Caco-2 (cell line): ENCODE results near the gene IFI30. TPM values are rescaled to one million over a fixed set of nuclear protein-coding genes. Genes with fewer than 3 reads are reported as not detected.

ENCODE experiments used
- BruUV-seq: library from RNA; stranded (reverse); fragments of 400-500 nt; replicated peaks from 2 replicates; lab custom pipeline; 2021; lab: Mats Ljungman, UMichigan
- CTCF ChIA-PET: fragments of 300-600 bp; sonication (Branson Sonifier 250); formaldehyde crosslinking; loops from one replicate; lab custom pipeline; 2022; ENCODE audit warnings: antibody characterized with exemption; lab: Charles Lee
- POLR2A ChIA-PET: fragments of 300-600 bp; sonication (Branson Sonifier 250); formaldehyde crosslinking; loops from one replicate; lab custom pipeline; 2022; ENCODE audit warnings: antibody characterized with exemption; lab: Charles Lee
- DNase-seq, 2 experiments: peaks; one replicate each; pipeline versions ENCODE4 v3.0.0 to v3.0.0-alpha.2; 2020 to 2022
- H3K27me3 ChIP-seq: replicated peaks from 2 replicates; pipeline ENCODE4 v1.6.0; 2011; ENCODE audit warnings: low read length; ENCODE audit not compliant: control insufficient read depth, insufficient read depth
- H3K36me3 ChIP-seq: 2 replicates; pipeline ENCODE4 v1.5.1; 2011; ENCODE audit warnings: low read length; ENCODE audit not compliant: control insufficient read depth, insufficient read depth
- H3K4me1 ChIP-seq: fragments of 250-450 bp; sonication (Bioruptor Pico); 2 replicates; pipeline ENCODE4 v1.5.1; 2020; ENCODE audit warnings: mild to moderate bottlenecking
- H3K4me3 ChIP-seq: 2 replicates; pipeline ENCODE4 v1.5.1; 2011; ENCODE audit warnings: low read depth, mild to moderate bottlenecking, control low read depth, low read length
- H3K9me3 ChIP-seq: fragments of 250-450 bp; sonication (Bioruptor Pico); 2 replicates; pipeline ENCODE4 v1.5.1; 2020; ENCODE audit warnings: mild to moderate bottlenecking, moderate library complexity
- H3K27ac Mint-ChIP-seq: one replicate; pipeline ENCODE4 v1.8.0; 2022; ENCODE audit warnings: mixed read lengths; ENCODE audit not compliant: unreplicated experiment
- H3K27me3 Mint-ChIP-seq: one replicate; pipeline ENCODE4 v1.8.0; 2022; ENCODE audit warnings: mixed read lengths; ENCODE audit not compliant: insufficient read depth, unreplicated experiment
- H3K36me3 Mint-ChIP-seq: one replicate; pipeline ENCODE4 v1.8.0; 2022; ENCODE audit warnings: mild to moderate bottlenecking, mixed read lengths; ENCODE audit not compliant: insufficient read depth, unreplicated experiment
- H3K4me1 Mint-ChIP-seq: one replicate; pipeline ENCODE4 v1.8.0; 2022; ENCODE audit warnings: low read depth, mixed read lengths; ENCODE audit not compliant: unreplicated experiment
- H3K4me3 Mint-ChIP-seq: one replicate; pipeline ENCODE4 v1.8.0; 2022; ENCODE audit warnings: mild to moderate bottlenecking, moderate library complexity, mixed read lengths; ENCODE audit not compliant: unreplicated experiment
- H3K9me3 Mint-ChIP-seq: one replicate; pipeline ENCODE4 v1.8.0; 2022; ENCODE audit warnings: mixed read lengths; ENCODE audit not compliant: unreplicated experiment
- CTCF ChIP-seq, 2 experiments: fragments of 200-600 bp in 1 of 2; IDR thresholded peaks; 1 replicate in 1 of 2; 2 replicates in 1 of 2; pipeline versions ENCODE4 v1.5.1 to v1.8.0; 2011 to 2022; ENCODE audit warnings: antibody characterized with exemption in 1 of 2, control low read depth in 1 of 2, inconsistent platforms in 1 of 2, low read depth in 1 of 2, low read length in 1 of 2, mild to moderate bottlenecking in 1 of 2, moderate library complexity in 1 of 2; ENCODE audit not compliant: insufficient read depth in 1 of 2, severe bottlenecking in 1 of 2, unreplicated experiment in 1 of 2
- intact Hi-C: fragments of 100-400 bp; cut with micrococcal nuclease; formaldehyde crosslinking; loops from one replicate; pipeline ENCODE4 v1.10.0; 2022; ENCODE audit not compliant: unreplicated experiment
- total RNA-seq: library from RNA; stranded (reverse); gene quantifications from 2 replicates; pipeline ENCODE4 v1.2.3, GENCODE V29; 2022

IFI30 gene
- total RNA-seq, 1 experiment from 2014 or later, result 39.6 TPM

GRCh38 chr19:18198374-18198773 is 24.8 kb downstream of the IFI30 start:
- Mint-ChIP-seq H3K27me3 (no peaks in the 10 kb centered on the region), H3K27ac (peak overlapping the region; percentile 39), H3K36me3 (peaks cover 5% of the 10 kb centered on the region), H3K4me3 (no peak overlapping the region), H3K4me1 (no peaks in the 10 kb centered on the region), H3K9me3 (no peaks in the 10 kb centered on the region)
- H3K4me3 ChIP-seq, result no peak overlapping the region
- DNase-seq, result no peak
- TF ChIP-seq CTCF (IDR thresholded peaks at IDR 0.05; ENCODE audit: insufficient read depth in 1 of 2, low read depth in 1 of 2, low read length in 1 of 2, severe bottlenecking in 1 of 2, unreplicated experiment in 1 of 2), result no peak
- H3K9me3 ChIP-seq, result no peaks in the 10 kb centered on the region
- H3K36me3 ChIP-seq, result no peaks in the 10 kb centered on the region; the same call in 1 of the 2 replicates
- POLR2A ChIA-PET, result no interaction called here
- no peaks in the 10 kb centered on the region for H3K27me3 ChIP-seq
- peaks cover 4% of the 10 kb centered on the region; the same call in 1 of the 2 replicates for H3K4me1 ChIP-seq
- CTCF ChIA-PET, result no interaction called here
- no TSS peak for BruUV-seq
- intact Hi-C loops, result no loop called here

GRCh38 chr19:18202397-18202777 is 28.8 kb downstream of the IFI30 start:
- no TSS peak for BruUV-seq
- Mint-ChIP-seq H3K4me3 (peak overlapping the region; percentile 90), H3K4me1 (no peaks in the 10 kb centered on the region), H3K36me3 (peaks cover 10% of the 10 kb centered on the region), H3K27me3 (no peaks in the 10 kb centered on the region), H3K27ac (no peak overlapping the region), H3K9me3 (no peaks in the 10 kb centered on the region)
- Histone ChIP-seq H3K4me3 (no peak overlapping the region; the same call in 1 of the 2 replicates), H3K4me1 (peaks cover 5% of the 10 kb centered on the region; the same call in 1 of the 2 replicates), H3K36me3 (no peaks in the 10 kb centered on the region; the same call in 1 of the 2 replicates), H3K27me3 (no peaks in the 10 kb centered on the region), H3K9me3 (no peaks in the 10 kb centered on the region)
- intact Hi-C loops, result no loop called here
- POLR2A ChIA-PET, result interaction anchor here (1.0 kb wide), 1 partner anchor 9 kb away, joined by 5 read pairs; the partner anchor contains the start of gene MPV17L2
- no peak for DNase-seq
- CTCF ChIA-PET, result no interaction called here
- no peak for TF ChIP-seq CTCF (IDR thresholded peaks at IDR 0.05; ENCODE audit: insufficient read depth in 1 of 2, low read depth in 1 of 2, low read length in 1 of 2, severe bottlenecking in 1 of 2, unreplicated experiment in 1 of 2)

DNA sequence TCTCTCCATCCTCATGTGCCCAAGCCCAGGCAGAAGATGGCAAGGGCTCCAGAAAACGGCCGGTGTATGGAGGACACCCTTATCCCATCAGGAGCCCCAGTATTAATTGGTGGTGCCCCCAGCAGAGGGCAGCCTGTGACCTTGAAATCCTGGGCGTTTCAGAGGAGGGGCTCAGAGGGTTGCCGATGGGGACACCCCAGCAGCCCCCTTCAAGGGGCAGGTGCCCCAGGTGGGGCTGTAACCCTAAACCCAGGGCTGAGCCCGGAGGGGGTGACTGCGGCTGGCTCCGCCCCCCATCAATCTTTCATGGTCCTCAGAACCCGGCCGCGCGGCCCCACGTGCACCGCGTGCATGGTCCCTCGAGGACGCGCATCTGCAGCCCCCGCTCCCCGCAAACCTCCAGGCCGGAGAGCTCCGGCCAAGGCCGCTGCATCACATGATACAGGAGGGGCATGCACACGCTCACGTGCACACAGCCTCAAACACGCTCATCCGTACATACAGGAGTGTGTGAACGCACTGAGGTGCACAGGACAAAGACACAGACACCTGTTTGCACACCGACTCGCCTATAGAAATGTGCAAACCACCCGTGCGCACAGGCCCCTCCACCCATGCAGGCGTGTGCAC is 29.3 kb downstream of the IFI30 start:
- ChIA-PET CTCF (interaction anchor here (1.4 to 2.7 kb wide), 4 partner anchors 10 to 126 kb away, joined by 7 to 13 read pairs (median 8); partner anchors contain the start of gene MPV17L2), POLR2A (interaction anchor here (1.0 kb wide), 1 partner anchor 10 kb away, joined by 5 read pairs; the partner anchor contains the start of gene MPV17L2)
- peak in 1 of 2 experiments; percentile 46 for DNase-seq
- H3K27me3 Mint-ChIP-seq, result no peaks in the 10 kb centered on the region
- no peaks in the 10 kb centered on the region for H3K9me3 Mint-ChIP-seq
- intact Hi-C loops, result no loop called here
- peak; percentile 28 to 43 for TF ChIP-seq CTCF (IDR thresholded peaks at IDR 0.05; ENCODE audit: insufficient read depth in 1 of 2, low read depth in 1 of 2, low read length in 1 of 2, severe bottlenecking in 1 of 2, unreplicated experiment in 1 of 2)
- Histone ChIP-seq H3K4me1 (peaks cover 5% of the 10 kb centered on the region; the same call in 1 of the 2 replicates), H3K36me3 (no peaks in the 10 kb centered on the region; the same call in 1 of the 2 replicates), H3K27me3 (no peaks in the 10 kb centered on the region), H3K4me3 (peak overlapping the region; percentile 90), H3K9me3 (no peaks in the 10 kb centered on the region)
- no peaks in the 10 kb centered on the region for H3K4me1 Mint-ChIP-seq
- H3K36me3 Mint-ChIP-seq, result peaks cover 10% of the 10 kb centered on the region
- H3K4me3 Mint-ChIP-seq, result peak overlapping the region; percentile 90
- BruUV-seq, result no TSS peak
- peak overlapping the region; percentile 87 for H3K27ac Mint-ChIP-seq
